GM12878 (cell line): ENCODE measurements around the gene TTC23L. TPM values are rescaled to one million over a fixed set of nuclear protein-coding genes. Genes with fewer than 3 reads are reported as not detected.

ENCODE experiments used
- ATAC-seq: fragments of 200-7000 bp; cut with Tn5 transposase; 3 replicates; pipeline ENCODE4 v1.9.1; 2020; ENCODE audit warnings: mild to moderate bottlenecking, moderate library complexity
- BruUV-seq: library from RNA; stranded (reverse); fragments of 400-500 nt; replicated peaks from 2 replicates; lab custom pipeline; 2021; lab: Mats Ljungman, UMichigan
- CTCF ChIA-PET: fragments of 300-600 bp; sonication (Branson Sonifier 250); formaldehyde crosslinking; extraction: SDS; loops from one replicate; lab custom pipeline; 2021; ENCODE audit warnings: inconsistent platforms; lab: Yijun Ruan, JAX
- POLR2A ChIA-PET: fragments of 350-600 bp; formaldehyde crosslinking; extraction: SDS; loops from one replicate; lab custom pipeline; 2021; ENCODE audit warnings: inconsistent platforms; lab: Charles Lee
- RAD21 ChIA-PET: fragments of 300-600 bp; sonication (Branson Sonifier 250); formaldehyde crosslinking; loops from one replicate; lab custom pipeline; 2023; ENCODE audit warnings: antibody characterized with exemption; ENCODE audit not compliant: unreplicated experiment; lab: Charles Lee
- SMC1A ChIA-PET: fragments of 300-600 bp; sonication (Branson Sonifier 250); formaldehyde crosslinking; loops from one replicate; lab custom pipeline; 2023; ENCODE audit not compliant: unreplicated experiment, uncharacterized antibody; lab: Charles Lee
- DNase-seq: peaks from one replicate; pipeline ENCODE4 v3.0.0-alpha.2; 2011; ENCODE audit warnings: low read depth, low spot score
- FAIRE-seq: peaks from 3 replicates; lab custom pipeline; 2011; peaks lifted over from hg19 to GRCh38; lab: Jason Lieb, UNC
- H2AFZ ChIP-seq: 2 replicates; pipeline ENCODE4 v1.6.0; 2011; ENCODE audit warnings: low read depth, low read length, control low read depth; ENCODE audit not compliant: control insufficient read depth
- H3K27ac ChIP-seq: 2 replicates; pipeline ENCODE4 v1.5.1; 2011; ENCODE audit warnings: control low read depth; ENCODE audit not compliant: control insufficient read depth, insufficient read depth
- H3K27me3 ChIP-seq, 2 experiments: replicated peaks in 1 of 2; 2 replicates each; pipeline versions ENCODE4 v1.6.0 to v1.6.1; 2011; ENCODE audit warnings: low read length in 1 of 2; ENCODE audit not compliant: control insufficient read depth in 2 of 2, insufficient read depth in 2 of 2
- H3K36me3 ChIP-seq, 2 experiments: 2 replicates each; pipeline ENCODE4 v1.5.1; 2011; ENCODE audit warnings: low read length in 1 of 2; ENCODE audit not compliant: control insufficient read depth in 2 of 2, insufficient read depth in 2 of 2
- H3K4me1 ChIP-seq: 2 replicates; pipeline ENCODE4 v1.6.1; 2011; ENCODE audit warnings: mild to moderate bottlenecking, low read length, moderate library complexity, mixed read lengths; ENCODE audit not compliant: control insufficient read depth, insufficient read depth
- H3K4me2 ChIP-seq: 2 replicates; pipeline ENCODE4 v1.6.0; 2011; ENCODE audit warnings: control low read depth; ENCODE audit not compliant: control insufficient read depth, insufficient read depth
- H3K4me3 ChIP-seq: fragments of 200-600 bp; sonication (generic); 2 replicates; pipeline ENCODE4 v1.5.1; 2016
- H3K79me2 ChIP-seq: 2 replicates; pipeline ENCODE4 v1.6.0; 2011; ENCODE audit warnings: low read length; ENCODE audit not compliant: control insufficient read depth, insufficient read depth
- H3K9ac ChIP-seq: 2 replicates; pipeline ENCODE4 v1.8.0; 2011; ENCODE audit warnings: low read length, control low read depth, mixed read lengths; ENCODE audit not compliant: control insufficient read depth, insufficient read depth
- H3K9me3 ChIP-seq: replicated peaks from 3 replicates; pipeline ENCODE4 v1.5.1; 2011; ENCODE audit warnings: mild to moderate bottlenecking, low read length; ENCODE audit not compliant: control insufficient read depth, insufficient read depth
- H4K20me1 ChIP-seq: 2 replicates; pipeline ENCODE4 v1.6.0; 2011; ENCODE audit not compliant: control insufficient read depth, insufficient read depth
- CBX3 ChIP-seq: fragments of 200-600 bp; sonication (generic); IDR thresholded peaks from 2 replicates; pipeline ENCODE4 v1.6.1; 2016; ENCODE audit warnings: low read depth, borderline replicate concordance
- EGR1 ChIP-seq, 2 experiments: IDR thresholded peaks; 1 replicate in 1 of 2; 2 replicates in 1 of 2; pipeline ENCODE4 v1.6.1; 2011 to 2012; ENCODE audit warnings: low read depth in 2 of 2, low read length in 2 of 2, borderline replicate concordance in 1 of 2, mild to moderate bottlenecking in 1 of 2, moderate library complexity in 1 of 2
- KAT2A ChIP-seq: conservative IDR thresholded peaks from 2 replicates; pipeline ENCODE4 v1.6.1; 2011; ENCODE audit warnings: low read depth, low read length; ENCODE audit not compliant: control insufficient read depth
- MLLT1 ChIP-seq: fragments of 450-650 bp; IDR thresholded peaks from 2 replicates; pipeline ENCODE4 v1.6.1; 2016; ENCODE audit warnings: mild to moderate bottlenecking
- TCF7 ChIP-seq: IDR thresholded peaks from 2 replicates; pipeline ENCODE4 v1.6.1; 2014; ENCODE audit warnings: antibody characterized with exemption, borderline replicate concordance
- WGBS: methylation state at CpG from one replicate; pipeline ENCODE4 v1.1.6; 2016; ENCODE audit warnings: low lambda C conversion rate; ENCODE audit not compliant: insufficient replicate concordance, insufficient coverage; ENCODE audit errors: missing lambda C conversion rate; 5-methylcytosine and 5-hydroxymethylcytosine counted together
- in situ Hi-C: fragments of 300-500 bp; cut with MboI; formaldehyde crosslinking; loops from 9 replicates; pipeline ENCODE4 v1.14.3; 2018; ENCODE audit warnings: mixed read lengths
- intact Hi-C: fragments of 100-400 bp; cut with micrococcal nuclease; formaldehyde crosslinking; loops from one replicate; pipeline ENCODE4 v1.14.2; 2022; ENCODE audit not compliant: unreplicated experiment
- polyA plus RNA-seq, 11 experiments: library from polyadenylated mRNA; depleted of rRNA in 4 of 11; unstranded in 6 of 11; stranded (reverse) in 5 of 11; fragments of >200 nt; fragmentation: Nextera tagmentation in 4 of 11; fragmentation: Illumina TruSeq in 1 of 11; extraction: Ambion mirVana in 4 of 11; extraction: Trizol in 1 of 11; gene quantifications; 1 replicate in 1 of 11; 2 replicates in 10 of 11; pipeline versions ENCODE4 v1.2.1 to v1.2.3, GENCODE V29; 2011 to 2016; ENCODE audit warnings: inconsistent platforms in 2 of 11, missing spikeins in 2 of 11, low read depth in 1 of 11
- total RNA-seq, 4 experiments: library from RNA; depleted of rRNA in 3 of 4; stranded (reverse); fragments of >200 nt in 3 of 4; fragmentation: Illumina TruSeq in 1 of 4; extraction: Trizol in 1 of 4; gene quantifications; 2 replicates each; pipeline versions ENCODE4 v1.2.1 to v1.2.3, GENCODE V29; 2013 to 2021
- TF ChIP-seq, protein P1 (sequence below): fragments of 450-650 bp; formaldehyde crosslinking; IDR thresholded peaks from 2 replicates; pipeline ENCODE4 v1.5.0; 2022; ENCODE audit warnings: mild to moderate bottlenecking, missing genetic modification characterization
- TF ChIP-seq, protein P2 (sequence below): IDR thresholded peaks from 2 replicates; pipeline ENCODE4 v1.6.1; 2012; ENCODE audit warnings: low read depth, low read length, improper control_type of control experiment

The TTC23L gene
- total and polyA plus RNA-seq, 10 of the 15 experiments (the other 5 are each of a cell fraction or from before 2014, with no cell fraction given): 0.09 to 0.34 TPM; not detected in 8

DNA sequence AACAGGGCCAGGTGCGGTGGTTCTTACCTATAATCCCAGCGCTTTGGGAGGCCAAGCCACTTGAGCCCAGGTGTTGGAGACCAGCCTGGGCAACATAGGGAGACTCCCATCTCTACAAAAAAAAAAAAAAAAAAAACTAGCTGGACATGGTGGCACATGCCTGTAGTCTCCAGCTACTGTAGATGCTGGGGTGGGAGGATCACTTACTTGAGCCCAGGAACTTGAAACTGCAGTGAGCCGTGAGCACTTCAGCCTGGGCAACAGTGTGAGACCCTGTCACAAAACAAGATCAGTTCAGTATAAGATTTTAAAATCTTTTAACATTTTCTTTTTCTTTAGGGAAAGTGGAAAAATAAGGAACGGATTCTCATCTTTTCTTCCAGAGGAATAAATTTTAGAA is 79.1 kb downstream of the TTC23L start:
- no TSS peak for BruUV-seq
- H3K36me3 ChIP-seq: peaks cover 0 to 20% of the 10 kb centered on the region in 2 experiments; a peak in 3 of 4 replicates
- CTCF ChIA-PET: interaction anchor here (0.6 to 2.7 kb wide), 5 partner anchors 11 to 432 kb away, joined by 3 to 8 read pairs (median 5); partner anchors contain the start of gene DNAJC21

More for the DNA sequence above, 79.1 kb downstream of the TTC23L start:
- H3K27ac ChIP-seq: 0 out of 2 replicates have a peak overlapping the region, but pooled peaks have one; percentile 28
- H3K79me2 ChIP-seq: peaks cover 73% of the 10 kb centered on the region
- DNase-seq: no peak
- intact Hi-C loops (loop anchor here (1.0 to 10.0 kb wide), 3 partner anchors 11 to 913 kb away; partner anchors contain the start of genes AMACR and DNAJC21), in situ Hi-C loops (loop anchor here (10.0 to 25.0 kb wide), 3 partner anchors 431 to 1473 kb away; partner anchors contain the start of genes AMACR and TARS1)
- WGBS: 74% methylated on average over 4 of the region's 4 CpGs
- no peaks in the 10 kb centered on the region for H3K9me3 ChIP-seq
- no peaks in the 10 kb centered on the region for H4K20me1 ChIP-seq
- no peaks in the 10 kb centered on the region for H3K27me3 ChIP-seq
- POLR2A ChIA-PET: interaction anchor here (5.3 kb wide), 1 partner anchor 11 kb away, joined by 79 read pairs; the partner anchor contains the start of gene DNAJC21
- peak overlapping the region; percentile 88 for H3K4me2 ChIP-seq
- H2AFZ ChIP-seq: no peak overlapping the region
- ATAC-seq: peak; percentile 15; the same call in 2 of the 3 replicates
- peaks cover 6% of the 10 kb centered on the region; the same call in 1 of the 2 replicates for H3K4me1 ChIP-seq
- H3K9ac ChIP-seq: no peak overlapping the region
- RAD21 ChIA-PET: interaction anchor here (0.6 to 3.8 kb wide), 4 partner anchors 11 to 85 kb away, joined by 3 to 50 read pairs (median 8); partner anchors contain the start of gene DNAJC21
- H3K4me3 ChIP-seq: peak overlapping the region; percentile 86; the same call in 1 of the 2 replicates
- SMC1A ChIA-PET: interaction anchor here (1.1 to 2.2 kb wide), 4 partner anchors 11 to 443 kb away, joined by 3 to 14 read pairs (median 3); partner anchors contain the start of gene DNAJC21
- TF ChIP-seq, protein P1, sequence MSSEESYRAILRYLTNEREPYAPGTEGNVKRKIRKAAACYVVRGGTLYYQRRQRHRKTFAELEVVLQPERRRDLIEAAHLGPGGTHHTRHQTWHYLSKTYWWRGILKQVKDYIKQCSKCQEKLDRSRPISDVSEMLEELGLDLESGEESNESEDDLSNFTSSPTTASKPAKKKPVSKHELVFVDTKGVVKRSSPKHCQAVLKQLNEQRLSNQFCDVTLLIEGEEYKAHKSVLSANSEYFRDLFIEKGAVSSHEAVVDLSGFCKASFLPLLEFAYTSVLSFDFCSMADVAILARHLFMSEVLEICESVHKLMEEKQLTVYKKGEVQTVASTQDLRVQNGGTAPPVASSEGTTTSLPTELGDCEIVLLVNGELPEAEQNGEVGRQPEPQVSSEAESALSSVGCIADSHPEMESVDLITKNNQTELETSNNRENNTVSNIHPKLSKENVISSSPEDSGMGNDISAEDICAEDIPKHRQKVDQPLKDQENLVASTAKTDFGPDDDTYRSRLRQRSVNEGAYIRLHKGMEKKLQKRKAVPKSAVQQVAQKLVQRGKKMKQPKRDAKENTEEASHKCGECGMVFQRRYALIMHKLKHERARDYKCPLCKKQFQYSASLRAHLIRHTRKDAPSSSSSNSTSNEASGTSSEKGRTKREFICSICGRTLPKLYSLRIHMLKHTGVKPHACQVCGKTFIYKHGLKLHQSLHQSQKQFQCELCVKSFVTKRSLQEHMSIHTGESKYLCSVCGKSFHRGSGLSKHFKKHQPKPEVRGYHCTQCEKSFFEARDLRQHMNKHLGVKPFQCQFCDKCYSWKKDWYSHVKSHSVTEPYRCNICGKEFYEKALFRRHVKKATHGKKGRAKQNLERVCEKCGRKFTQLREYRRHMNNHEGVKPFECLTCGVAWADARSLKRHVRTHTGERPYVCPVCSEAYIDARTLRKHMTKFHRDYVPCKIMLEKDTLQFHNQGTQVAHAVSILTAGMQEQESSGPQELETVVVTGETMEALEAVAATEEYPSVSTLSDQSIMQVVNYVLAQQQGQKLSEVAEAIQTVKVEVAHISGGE (CRISPR knock-in tag): no peak
- TF ChIP-seq CBX3 (no peak), KAT2A (no peak), TCF7 (no peak), EGR1 (IDR thresholded peaks at IDR 0.05; ENCODE audit: borderline replicate concordance in 1 of 2, low read depth in 2 of 2, low read length in 2 of 2) (no peak), MLLT1 (no peak)
- TF ChIP-seq, protein P2, sequence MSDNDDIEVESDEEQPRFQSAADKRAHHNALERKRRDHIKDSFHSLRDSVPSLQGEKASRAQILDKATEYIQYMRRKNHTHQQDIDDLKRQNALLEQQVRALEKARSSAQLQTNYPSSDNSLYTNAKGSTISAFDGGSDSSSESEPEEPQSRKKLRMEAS: no peak
- TF ChIP-seq, all 136 proteins: peak for 0
- no peak for FAIRE-seq
